Measurements from ENCODE around the gene ARCN1. TPM values are rescaled to one million over a fixed set of nuclear protein-coding genes. Genes with fewer than 3 reads are reported as not detected.

ARCN1 gene
- total and polyA plus RNA-seq, 2 donors (not counting 1 experiment from before 2014, with no cell fraction given): 42.9 to 83.2 TPM

DNA sequence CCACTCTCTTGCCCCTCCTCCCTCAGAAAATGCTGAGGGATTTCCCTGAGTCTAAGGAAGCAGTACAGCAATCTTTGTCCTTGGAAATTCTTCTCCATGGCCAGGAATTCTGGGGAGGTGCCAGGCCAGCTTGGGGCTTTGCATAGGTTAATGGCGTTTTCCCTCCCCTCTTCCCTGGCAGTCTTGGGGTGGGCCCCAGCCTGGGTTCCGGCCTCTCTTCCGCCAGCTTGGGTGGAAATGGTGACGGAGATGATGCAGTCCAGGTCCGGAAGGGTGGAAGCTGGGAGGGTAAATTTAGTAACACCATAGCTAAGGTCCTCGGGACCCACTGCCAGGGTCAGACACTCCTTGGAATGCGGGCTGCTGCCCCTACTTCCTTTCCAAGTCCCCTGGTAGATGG is 40.2 kb downstream of the ARCN1 start:
- TF ChIP-seq, protein P1, sequence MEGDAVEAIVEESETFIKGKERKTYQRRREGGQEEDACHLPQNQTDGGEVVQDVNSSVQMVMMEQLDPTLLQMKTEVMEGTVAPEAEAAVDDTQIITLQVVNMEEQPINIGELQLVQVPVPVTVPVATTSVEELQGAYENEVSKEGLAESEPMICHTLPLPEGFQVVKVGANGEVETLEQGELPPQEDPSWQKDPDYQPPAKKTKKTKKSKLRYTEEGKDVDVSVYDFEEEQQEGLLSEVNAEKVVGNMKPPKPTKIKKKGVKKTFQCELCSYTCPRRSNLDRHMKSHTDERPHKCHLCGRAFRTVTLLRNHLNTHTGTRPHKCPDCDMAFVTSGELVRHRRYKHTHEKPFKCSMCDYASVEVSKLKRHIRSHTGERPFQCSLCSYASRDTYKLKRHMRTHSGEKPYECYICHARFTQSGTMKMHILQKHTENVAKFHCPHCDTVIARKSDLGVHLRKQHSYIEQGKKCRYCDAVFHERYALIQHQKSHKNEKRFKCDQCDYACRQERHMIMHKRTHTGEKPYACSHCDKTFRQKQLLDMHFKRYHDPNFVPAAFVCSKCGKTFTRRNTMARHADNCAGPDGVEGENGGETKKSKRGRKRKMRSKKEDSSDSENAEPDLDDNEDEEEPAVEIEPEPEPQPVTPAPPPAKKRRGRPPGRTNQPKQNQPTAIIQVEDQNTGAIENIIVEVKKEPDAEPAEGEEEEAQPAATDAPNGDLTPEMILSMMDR (IDR thresholded peaks at IDR 0.05): no peak
- no peak for TF ChIP-seq EZH2 (IDR thresholded peaks at IDR 0.05; ENCODE audit: borderline replicate concordance, insufficient read depth, low read depth, low read length, poor library complexity, severe bottlenecking)
- H3K27ac ChIP-seq (ENCODE audit: low read length in 2 of 2): no peak overlapping the region
- no peak overlapping the region for H3K4me2 ChIP-seq (replicated peaks; ENCODE audit: low read depth, low read length, poor library complexity, severe bottlenecking)
- DNase-seq: no peak
- no peak overlapping the region for H3K4me3 ChIP-seq (ENCODE audit: control extremely low read depth in 1 of 5, extremely low read depth in 1 of 5, insufficient read depth in 1 of 5, low read depth in 2 of 5, low read length in 4 of 5)
- WGBS (ENCODE audit: insufficient coverage): no CpG with 5 or more reads among the region's 7 CpGs
- H3K4me1 ChIP-seq (ENCODE audit: control insufficient read depth in 2 of 2, insufficient read depth in 2 of 2, low read length in 2 of 2): peaks cover 26 to 38% of the 10 kb centered on the region in 2 donors
- intact Hi-C loops (cut with micrococcal nuclease): no loop called here
- ChIA-PET CTCF (interaction anchor here (1.0 to 2.5 kb wide), 5 partner anchors 12 to 40 kb away, joined by 3 to 8 read pairs (median 5); partner anchors contain the start of gene ARCN1), POLR2A (interaction anchor here (0.7 kb wide), 1 partner anchor 11 kb away, joined by 3 read pairs; no protein-coding TSS in a partner anchor)
- H3K9me3 ChIP-seq (ENCODE audit: control extremely low read depth in 1 of 3, control insufficient read depth in 2 of 3, insufficient read depth in 1 of 3, low read length in 2 of 3): peaks cover 0 to 12% (median 0%) of the 10 kb centered on the region in 3 donors
- H3K4me1 Mint-ChIP-seq: peaks cover 21% of the 10 kb centered on the region
- H3K4me3 Mint-ChIP-seq: no peak overlapping the region
- H2AFZ ChIP-seq (ENCODE audit: insufficient read depth, low read depth, low read length, poor library complexity, severe bottlenecking): no peak overlapping the region
- peaks cover 28% of the 10 kb centered on the region for H3K27me3 Mint-ChIP-seq
- H3K27me3 ChIP-seq (replicated peaks in 1 of 4; ENCODE audit: control extremely low read depth in 1 of 4, control insufficient read depth in 3 of 4, insufficient read depth in 4 of 4, low read length in 3 of 4): peaks cover 0 to 56% (median 23%) of the 10 kb centered on the region in 4 experiments
- ATAC-seq (ENCODE audit: low read depth): no peak
- no peaks in the 10 kb centered on the region for H3K9me3 Mint-ChIP-seq (ENCODE audit: insufficient read depth)
- no peak overlapping the region for H3K9ac ChIP-seq (ENCODE audit: low read length)
- H3K79me2 ChIP-seq (ENCODE audit: control insufficient read depth, insufficient read depth, low read length): no peaks in the 10 kb centered on the region
- H3K27ac Mint-ChIP-seq: no peak overlapping the region
- H4K20me1 ChIP-seq (ENCODE audit: control insufficient read depth, insufficient read depth, low read length, poor library complexity, severe bottlenecking): no peaks in the 10 kb centered on the region
- H3K36me3 ChIP-seq (replicated peaks in 1 of 2; ENCODE audit: control extremely low read depth in 1 of 2, control insufficient read depth in 1 of 2, extremely low read depth in 1 of 2, insufficient read depth in 2 of 2, low read length in 1 of 2): no peaks in the 10 kb centered on the region

DNA sequence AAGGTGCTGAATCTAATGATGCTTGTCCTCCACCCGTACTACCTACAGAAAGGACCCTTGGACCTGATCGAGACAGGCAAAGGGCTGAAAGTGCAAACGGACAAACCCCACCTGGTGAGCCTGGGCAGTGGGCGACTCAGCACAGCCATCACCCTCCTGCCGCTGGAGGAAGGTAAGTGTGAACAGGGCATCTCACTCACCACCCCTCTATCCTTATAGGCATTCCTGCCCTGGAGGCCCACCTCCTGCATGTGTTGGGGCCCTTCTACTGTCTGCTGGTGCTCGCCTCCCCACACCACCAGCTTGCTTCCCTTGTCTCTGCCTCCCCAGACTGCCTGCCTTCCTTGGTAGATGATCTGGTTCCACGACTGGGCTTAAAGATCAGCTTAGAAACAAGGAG is 42.3 kb downstream of the ARCN1 start:
- DNase-seq: no peak
- Mint-ChIP-seq H3K4me1 (peaks cover 11% of the 10 kb centered on the region), H3K4me3 (no peak overlapping the region), H3K27me3 (peaks cover 28% of the 10 kb centered on the region), H3K9me3 (ENCODE audit: insufficient read depth) (no peaks in the 10 kb centered on the region), H3K27ac (no peak overlapping the region)
- ChIA-PET POLR2A (no interaction called here), CTCF (interaction anchor here (2.1 kb wide), 1 partner anchor 42 kb away, joined by 7 read pairs; the partner anchor contains the start of gene ARCN1)
- peaks cover 0 to 41% (median 20%) of the 10 kb centered on the region in 4 experiments for H3K27me3 ChIP-seq (replicated peaks in 1 of 4; ENCODE audit: control extremely low read depth in 1 of 4, control insufficient read depth in 3 of 4, insufficient read depth in 4 of 4, low read length in 3 of 4)
- no peak overlapping the region for H2AFZ ChIP-seq (ENCODE audit: insufficient read depth, low read depth, low read length, poor library complexity, severe bottlenecking)
- no peak for ATAC-seq (ENCODE audit: low read depth)
- H3K79me2 ChIP-seq (ENCODE audit: control insufficient read depth, insufficient read depth, low read length): no peaks in the 10 kb centered on the region
- H3K27ac ChIP-seq (ENCODE audit: low read length in 2 of 2): no peak overlapping the region
- peaks cover 15 to 17% of the 10 kb centered on the region in 2 donors for H3K4me1 ChIP-seq (ENCODE audit: control insufficient read depth in 2 of 2, insufficient read depth in 2 of 2, low read length in 2 of 2)
- intact Hi-C loops (cut with micrococcal nuclease): no loop called here
- H3K9me3 ChIP-seq (ENCODE audit: control extremely low read depth in 1 of 3, control insufficient read depth in 2 of 3, insufficient read depth in 1 of 3, low read length in 2 of 3): peaks cover 0 to 2% (median 0%) of the 10 kb centered on the region in 3 donors
- no peak for TF ChIP-seq EZH2 (IDR thresholded peaks at IDR 0.05; ENCODE audit: borderline replicate concordance, insufficient read depth, low read depth, low read length, poor library complexity, severe bottlenecking)
- TF ChIP-seq, protein P1 (IDR thresholded peaks at IDR 0.05): no peak
- H3K9ac ChIP-seq (ENCODE audit: low read length): no peak overlapping the region
- H3K4me3 ChIP-seq (ENCODE audit: control extremely low read depth in 1 of 5, extremely low read depth in 1 of 5, insufficient read depth in 1 of 5, low read depth in 2 of 5, low read length in 4 of 5): no peak overlapping the region
- 100% methylated on average over 3 of the region's 7 CpGs for WGBS (ENCODE audit: insufficient coverage)
- no peaks in the 10 kb centered on the region for H4K20me1 ChIP-seq (ENCODE audit: control insufficient read depth, insufficient read depth, low read length, poor library complexity, severe bottlenecking)
- H3K4me2 ChIP-seq (replicated peaks; ENCODE audit: low read depth, low read length, poor library complexity, severe bottlenecking): no peak overlapping the region
- H3K36me3 ChIP-seq (replicated peaks in 1 of 2; ENCODE audit: control extremely low read depth in 1 of 2, control insufficient read depth in 1 of 2, extremely low read depth in 1 of 2, insufficient read depth in 2 of 2, low read length in 1 of 2): no peaks in the 10 kb centered on the region

Measured in B cell (primary cell).